GM21825 (cell line): ENCODE measurements around the gene C9orf43.
"Not testable (repeated sequence)": the region's sequence is repeated elsewhere in the genome, so short reads cannot be mapped to it uniquely, and the experiment has no call there.

Source experiments
- ATAC-seq: cut with Tn5 transposase; IDR thresholded peaks from one replicate; pipeline ENCODE4 v1.9.1; 2021; ENCODE audit warnings: mild to moderate bottlenecking, moderate library complexity; ENCODE audit not compliant: unreplicated experiment

Gene C9orf43

GRCh38 chr9:113380869-113381378 lies 29.6 kb upstream of the C9orf43 start:
- ATAC-seq: peak; percentile 71

DNA sequence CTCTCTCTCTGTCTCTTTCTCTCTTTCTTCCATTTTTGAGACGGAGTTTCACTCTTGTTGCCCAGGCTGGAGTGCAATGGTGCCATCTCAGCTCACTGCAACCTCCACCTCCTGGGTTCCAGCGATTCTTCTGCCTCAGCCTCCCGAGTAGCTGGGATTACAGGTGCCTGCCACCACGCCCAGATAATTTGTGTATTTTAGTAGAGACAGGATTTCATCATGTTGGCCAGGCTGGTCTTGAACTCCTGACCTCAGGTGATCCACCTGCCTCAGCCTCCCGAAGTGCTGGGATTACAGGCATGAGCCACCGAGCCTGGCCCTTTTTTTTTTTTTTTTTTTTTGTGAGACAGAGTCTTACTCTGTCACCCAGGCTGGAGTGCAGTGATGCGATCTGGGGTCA lies 29.1 kb upstream of the C9orf43 start:
- not testable (repeated sequence) for ATAC-seq

GRCh38 chr9:113381909-113382411 lies 28.6 kb upstream of the C9orf43 start:
- no peak for ATAC-seq

DNA sequence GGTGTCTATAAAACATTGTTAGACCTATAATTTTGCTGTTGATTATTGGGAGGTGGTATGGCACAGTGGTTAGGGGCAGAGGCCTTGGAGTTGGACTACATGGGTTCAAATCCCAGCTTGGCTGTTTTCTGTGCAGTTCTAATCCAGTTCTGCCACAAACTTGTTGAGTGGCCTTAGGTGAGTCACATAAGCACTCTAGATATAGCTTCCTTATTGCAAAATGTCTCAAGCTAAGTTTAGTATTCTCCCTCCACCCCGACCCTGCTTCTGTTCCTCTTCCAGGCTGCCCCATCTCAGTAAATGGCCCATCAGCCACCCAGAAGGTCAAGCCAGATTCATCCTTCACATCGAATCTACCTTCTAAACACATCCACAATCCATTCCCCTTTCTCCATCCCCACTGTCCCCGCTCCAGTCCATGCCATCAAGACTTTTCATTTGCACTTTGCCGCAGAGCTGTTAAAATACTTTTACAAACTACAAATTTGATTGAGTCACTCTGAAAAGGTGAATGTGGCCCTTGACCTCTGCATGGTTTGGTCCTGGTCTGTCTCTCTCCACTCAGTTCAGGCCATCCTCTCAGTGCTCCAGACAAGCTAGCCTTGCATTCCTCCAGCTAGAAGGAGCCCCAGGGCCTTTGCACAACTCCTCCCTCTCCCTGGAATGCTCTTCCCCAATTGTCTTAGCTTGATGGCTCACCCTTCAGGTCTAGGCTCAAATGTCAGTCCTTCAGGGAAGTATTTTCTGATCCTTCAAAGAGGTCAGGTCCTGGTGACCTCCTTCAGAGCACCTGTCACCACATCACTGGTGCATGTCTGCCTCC lies 23.8 kb upstream of the C9orf43 start:
- ATAC-seq: no peak

GRCh38 chr9:113387560-113388230 lies 22.9 kb upstream of the C9orf43 start:
- ATAC-seq: no peak

DNA sequence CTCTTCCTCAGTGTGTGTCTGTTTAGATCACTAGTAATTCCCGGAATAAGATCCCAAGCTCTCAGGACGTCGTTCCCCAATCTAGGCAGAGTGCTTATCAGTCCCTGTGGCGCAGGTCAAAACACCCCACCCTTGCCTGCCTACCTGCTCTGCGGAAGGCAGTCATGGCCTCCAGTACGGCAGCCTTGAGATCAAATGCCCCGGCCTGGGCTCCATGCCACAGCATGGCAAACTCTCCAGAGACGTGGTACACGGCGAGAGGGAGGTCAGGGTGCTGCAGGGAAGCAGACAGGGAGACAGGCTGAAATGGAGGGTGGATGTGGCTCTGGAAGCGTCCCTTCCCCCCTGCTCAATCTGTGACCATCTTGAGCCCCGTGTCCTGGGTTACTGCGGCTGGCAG lies 21.7 kb upstream of the C9orf43 start:
- no peak for ATAC-seq

DNA sequence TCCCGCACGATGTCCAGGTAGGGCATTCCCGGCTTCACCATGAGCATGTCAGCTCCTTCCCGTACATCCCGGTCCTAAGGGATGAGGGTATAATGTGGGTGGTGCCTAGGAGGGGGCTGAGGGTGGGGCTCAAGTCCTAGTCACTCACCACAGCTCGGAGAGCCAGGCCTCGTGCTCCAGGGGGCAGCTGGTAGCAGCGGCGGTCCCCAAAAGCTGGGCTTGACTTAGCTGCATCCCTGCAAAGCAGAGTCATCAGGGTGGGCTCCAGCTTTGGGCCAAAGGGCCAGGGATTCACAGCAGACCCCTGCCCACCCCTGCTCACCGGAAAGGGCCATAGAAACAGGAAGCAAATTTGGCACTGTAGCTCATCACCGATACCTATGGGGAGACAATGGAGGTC lies 21.1 kb upstream of the C9orf43 start:
- no peak for ATAC-seq

DNA sequence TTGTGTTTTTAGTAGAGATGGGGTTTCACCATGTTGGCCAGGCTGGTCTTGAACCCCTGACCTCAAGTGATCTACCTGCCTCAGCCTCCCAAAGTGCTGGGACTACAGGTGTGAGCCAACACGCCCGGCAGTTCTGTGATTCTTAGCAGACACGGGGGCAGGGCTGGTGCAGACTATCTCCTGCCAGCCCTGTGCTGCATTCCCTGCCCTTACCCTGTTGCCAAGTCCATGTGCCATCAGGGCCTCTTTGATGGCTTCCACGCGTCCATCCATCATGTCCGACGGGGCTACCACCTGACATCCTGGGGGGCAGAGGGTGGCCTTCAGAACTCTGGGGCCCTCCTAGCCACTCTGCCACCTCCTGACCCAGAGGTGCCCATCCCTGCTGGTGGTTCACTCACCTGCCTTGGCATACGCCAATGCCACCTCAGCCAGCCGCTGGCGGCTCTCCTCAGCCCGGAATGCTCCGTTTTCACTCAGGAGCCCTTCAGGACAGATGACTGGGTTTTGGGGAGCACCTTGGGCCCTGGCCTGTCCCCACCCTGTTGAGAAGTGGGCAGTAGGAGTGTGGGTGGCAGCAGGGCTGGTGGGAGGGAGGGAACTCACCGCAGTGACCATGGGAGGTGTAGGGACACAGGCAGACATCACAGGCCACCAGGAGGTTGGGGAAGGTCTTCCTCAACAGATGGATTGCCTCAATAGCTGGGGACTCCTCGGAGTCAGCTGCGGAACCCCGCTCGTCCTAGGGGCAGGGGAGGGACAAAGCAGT lies 20.2 kb upstream of the C9orf43 start:
- no peak for ATAC-seq

GRCh38 chr9:113391917-113392316 lies 18.6 kb upstream of the C9orf43 start:
- ATAC-seq: no peak

- ATAC-seq: no peak
These were observed 17.3 kb upstream of the C9orf43 start for GRCh38 chr9:113393281-113393680.

DNA sequence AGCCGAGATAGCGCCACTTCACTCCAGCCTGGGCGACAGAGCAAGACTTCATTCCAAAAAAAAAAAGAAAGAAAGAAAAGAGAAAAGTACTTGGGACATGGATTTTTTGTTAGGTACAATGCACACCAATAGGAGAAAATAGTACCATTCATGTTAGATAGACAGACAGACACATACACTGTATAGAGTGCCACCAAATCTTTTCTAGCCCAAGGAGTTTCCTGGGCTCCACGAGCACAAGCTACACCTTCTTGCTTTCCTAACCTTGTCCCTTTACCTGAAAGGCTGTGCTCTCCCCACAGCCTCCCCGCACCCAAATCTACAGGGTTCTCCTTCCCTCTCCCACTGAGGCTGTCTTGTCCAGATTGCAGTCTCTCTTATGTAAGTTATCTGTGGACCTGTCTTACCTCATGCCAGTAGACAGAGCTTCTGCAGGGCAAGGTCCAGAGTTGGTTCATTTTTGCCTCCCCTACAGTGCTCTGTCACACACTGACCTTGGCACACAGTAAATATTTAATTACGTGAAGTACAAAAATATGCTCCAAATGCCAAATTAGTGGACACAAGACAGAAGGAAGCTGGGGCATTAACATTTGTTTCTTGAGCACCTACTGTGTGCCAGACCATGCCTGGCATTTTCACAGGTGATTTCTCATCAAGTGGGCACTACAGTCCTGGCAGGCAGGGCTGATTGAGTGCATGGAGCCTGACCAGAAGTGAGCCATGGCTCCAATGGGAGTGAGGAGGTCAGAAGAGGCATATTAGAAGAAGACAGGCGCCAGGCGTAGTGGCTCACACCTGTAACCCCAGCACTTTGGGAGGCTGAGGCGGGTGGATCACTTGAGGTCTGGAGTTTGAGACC lies 15.3 kb upstream of the C9orf43 start:
- no peak for ATAC-seq

GRCh38 chr9:113397203-113397631 lies 13.3 kb upstream of the C9orf43 start:
- no peak for ATAC-seq

DNA sequence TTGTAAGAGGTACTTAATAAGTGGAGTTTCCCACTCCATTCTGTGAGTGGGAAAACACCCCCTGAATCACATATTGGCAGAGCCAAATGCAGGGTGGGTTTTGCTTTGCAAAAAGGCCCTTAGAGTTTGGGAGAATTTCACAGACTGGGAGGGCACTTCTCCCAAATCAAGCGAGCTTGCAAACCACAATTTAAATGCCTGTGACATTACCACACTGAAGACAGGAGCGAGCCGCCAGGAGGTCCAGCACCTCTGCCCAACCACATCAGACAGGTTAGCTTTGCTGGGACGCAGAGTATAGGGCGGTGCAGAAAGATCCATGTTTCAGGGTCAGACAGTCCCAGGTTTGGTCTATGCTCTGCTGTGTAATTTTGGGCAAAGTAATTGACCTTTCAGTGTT lies 11.8 kb upstream of the C9orf43 start:
- ATAC-seq: no peak

DNA sequence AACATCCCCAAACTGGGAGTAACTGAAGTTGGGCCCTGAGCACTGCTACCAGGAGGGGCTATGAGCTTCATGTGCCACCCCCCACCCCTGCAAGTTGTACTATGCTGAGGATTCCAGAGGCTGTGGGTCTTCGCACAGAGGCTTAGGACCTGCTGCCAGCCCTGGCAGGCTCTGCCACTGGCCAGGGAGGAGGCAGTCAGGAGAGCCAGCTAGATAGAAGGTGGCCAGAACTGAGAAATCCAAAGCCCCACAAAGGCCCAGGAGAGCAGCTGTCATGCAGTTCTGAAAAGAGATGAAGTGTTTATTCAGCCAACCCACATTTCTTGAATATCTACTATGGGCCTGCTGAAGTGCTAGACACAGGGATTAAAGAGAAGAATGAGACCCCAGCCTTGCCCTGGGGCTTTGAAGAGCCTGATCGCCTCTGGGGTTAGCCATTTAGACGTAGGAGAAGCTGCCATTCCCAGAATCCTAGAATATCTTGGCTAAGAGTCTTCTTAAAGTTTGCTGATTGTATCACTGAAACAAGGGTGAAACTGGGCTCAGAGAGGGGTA lies 10.8 kb upstream of the C9orf43 start:
- ATAC-seq: no peak

DNA sequence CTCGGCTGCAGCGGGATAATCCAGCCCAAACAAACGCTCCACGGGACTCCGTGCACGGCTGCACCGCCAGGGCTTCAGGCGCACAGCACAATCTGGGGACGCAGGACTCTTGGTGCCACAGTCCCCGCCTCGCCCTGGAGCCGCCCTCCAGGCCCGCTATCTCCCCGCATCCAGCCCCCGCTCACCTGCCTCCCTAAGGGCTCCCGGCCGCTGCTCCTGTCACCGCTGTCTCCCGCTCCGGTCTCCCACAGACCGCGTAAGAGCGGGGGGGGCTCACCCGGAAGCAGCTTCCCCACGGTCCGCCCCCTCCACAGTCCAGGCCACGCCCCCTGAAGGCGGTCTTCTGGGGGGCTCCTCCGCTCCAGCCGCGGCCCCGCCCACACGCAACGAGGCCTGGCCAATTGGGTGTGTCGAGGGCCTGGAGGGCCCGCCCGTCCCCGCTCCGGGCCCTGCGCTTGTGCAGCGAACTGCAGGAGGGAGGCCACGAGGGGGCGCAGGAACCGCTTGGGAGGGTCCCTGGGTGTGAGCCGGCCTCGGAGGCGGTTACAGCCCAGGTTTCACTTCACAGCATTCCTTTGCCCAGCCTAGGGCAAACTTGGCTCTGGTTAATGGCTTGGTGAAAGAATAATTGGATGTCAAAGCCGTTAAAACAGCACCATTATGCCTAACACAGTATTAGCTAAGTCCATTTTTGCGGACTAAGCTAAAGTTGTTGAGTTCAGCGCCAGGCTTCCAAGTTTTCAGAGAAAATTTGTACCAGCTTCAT lies 9.3 kb upstream of the C9orf43 start, which contains the start of gene ALAD:
Gene ALAD (minus strand): TSS at position 258 of the 766 bp plus-strand sequence. CDS start 7,725 bp downstream, outside the sequence.
- ATAC-seq: peak; percentile 97

- no peak for ATAC-seq
These were observed 6.9 kb upstream of the C9orf43 start for GRCh38 chr9:113403646-113404045.

DNA sequence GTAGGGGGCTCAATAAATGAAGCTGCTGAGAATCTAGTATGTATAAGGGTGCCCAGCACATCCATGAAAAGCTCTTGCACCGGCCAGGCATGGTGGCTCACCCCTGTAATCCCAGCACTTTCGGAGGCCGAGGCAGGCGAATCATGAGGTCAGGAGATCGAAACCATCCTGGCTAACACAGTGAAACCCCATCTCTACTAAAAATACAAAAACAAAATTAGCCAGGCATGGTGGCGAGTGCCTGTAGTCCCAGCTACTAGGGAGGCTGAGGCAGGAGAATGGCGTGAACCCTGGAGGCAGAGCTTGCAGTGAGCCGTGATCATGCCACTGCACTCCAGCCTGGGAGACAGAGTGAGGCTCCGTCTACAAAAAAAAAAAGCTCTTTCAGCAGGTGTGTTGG lies 4.2 kb upstream of the C9orf43 start:
- not testable (repeated sequence) for ATAC-seq

DNA sequence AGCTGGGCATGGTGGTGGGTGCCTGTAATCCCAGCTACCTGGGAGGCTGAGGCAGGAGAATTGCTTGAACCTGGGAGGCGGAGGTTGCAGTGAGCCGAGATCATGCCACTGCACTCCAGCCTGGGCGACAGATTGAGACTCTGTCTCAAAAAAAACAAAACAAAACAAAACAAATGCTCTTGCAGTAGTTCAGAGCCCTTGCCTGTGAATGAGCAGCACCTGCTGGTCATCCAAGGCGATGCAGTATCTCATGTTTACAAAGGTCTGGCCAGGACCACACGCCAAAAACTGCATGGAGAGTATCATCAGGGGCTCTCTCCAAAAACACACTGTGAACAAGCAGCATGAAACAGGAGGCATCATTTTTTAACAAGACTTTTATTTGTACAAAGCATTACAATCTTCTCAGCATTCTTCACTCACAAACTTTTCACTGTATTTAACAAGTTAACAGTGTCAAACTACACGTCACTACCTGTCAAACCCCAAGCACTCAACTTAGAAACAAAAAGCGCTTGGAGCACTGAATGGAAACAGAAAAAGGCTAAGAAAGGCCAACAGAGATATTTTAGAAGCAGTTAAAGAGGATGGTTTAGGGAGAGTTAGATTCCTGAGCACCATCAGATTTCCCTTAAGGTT lies 3.6 kb upstream of the C9orf43 start:
- peak; percentile 31 for ATAC-seq

DNA sequence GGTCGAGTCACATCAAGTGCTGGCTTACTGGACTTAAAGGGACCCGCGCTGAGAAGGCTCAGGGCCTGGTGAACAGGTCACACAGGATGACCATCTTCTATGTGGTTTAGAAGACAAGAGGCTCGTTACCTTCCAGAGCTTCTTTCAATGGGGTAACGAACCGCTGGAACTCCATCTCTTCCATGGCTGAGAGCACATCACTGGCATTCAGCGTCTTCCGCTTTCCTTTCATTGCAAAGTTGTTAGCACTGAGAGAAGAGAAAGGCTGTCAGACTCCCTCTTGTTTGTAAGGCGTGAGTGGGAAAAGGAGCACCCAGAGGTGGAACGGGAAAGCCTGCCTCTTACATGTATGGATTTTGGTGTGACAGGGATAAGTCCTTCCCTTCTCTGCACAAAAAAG lies 1.1 kb upstream of the C9orf43 start:
- no peak for ATAC-seq
